ENCODE data around the gene OAS1.

DNA sequence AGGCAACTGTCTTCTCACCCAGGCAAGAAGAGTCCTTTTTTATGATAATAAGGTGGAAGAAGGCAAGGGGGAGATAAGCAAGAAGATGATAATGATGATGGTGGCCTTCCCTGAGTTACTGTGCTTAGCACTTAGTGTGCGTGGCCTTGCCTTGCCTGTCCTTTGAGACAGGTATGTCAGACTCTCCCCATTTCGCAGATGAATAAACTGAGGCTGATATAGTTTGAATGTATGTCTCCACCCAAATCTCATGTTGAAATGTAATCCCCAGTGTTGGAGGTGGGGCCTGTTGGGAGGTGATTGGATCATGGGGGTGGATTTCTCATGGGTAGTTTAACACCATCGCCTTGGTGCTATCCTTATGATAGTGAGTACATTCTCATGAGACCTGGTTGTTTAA lies 23.0 kb downstream of the OAS1 start:
- TF ChIP-seq, protein P1, sequence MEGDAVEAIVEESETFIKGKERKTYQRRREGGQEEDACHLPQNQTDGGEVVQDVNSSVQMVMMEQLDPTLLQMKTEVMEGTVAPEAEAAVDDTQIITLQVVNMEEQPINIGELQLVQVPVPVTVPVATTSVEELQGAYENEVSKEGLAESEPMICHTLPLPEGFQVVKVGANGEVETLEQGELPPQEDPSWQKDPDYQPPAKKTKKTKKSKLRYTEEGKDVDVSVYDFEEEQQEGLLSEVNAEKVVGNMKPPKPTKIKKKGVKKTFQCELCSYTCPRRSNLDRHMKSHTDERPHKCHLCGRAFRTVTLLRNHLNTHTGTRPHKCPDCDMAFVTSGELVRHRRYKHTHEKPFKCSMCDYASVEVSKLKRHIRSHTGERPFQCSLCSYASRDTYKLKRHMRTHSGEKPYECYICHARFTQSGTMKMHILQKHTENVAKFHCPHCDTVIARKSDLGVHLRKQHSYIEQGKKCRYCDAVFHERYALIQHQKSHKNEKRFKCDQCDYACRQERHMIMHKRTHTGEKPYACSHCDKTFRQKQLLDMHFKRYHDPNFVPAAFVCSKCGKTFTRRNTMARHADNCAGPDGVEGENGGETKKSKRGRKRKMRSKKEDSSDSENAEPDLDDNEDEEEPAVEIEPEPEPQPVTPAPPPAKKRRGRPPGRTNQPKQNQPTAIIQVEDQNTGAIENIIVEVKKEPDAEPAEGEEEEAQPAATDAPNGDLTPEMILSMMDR (IDR thresholded peaks at IDR 0.05): no peak
- no peak for TF ChIP-seq EZH2 (IDR thresholded peaks at IDR 0.05; ENCODE audit: borderline replicate concordance, insufficient read depth, low read depth, low read length, poor library complexity, severe bottlenecking)
